ENCODE data around the gene SPIRE1. TPM values are rescaled to one million over a fixed set of nuclear protein-coding genes. Genes with fewer than 3 reads are reported as not detected.
"Not testable (repeated sequence)": the region's sequence is repeated elsewhere in the genome, so short reads cannot be mapped to it uniquely, and the experiment has no call there.

SPIRE1 gene
- total and polyA plus RNA-seq, 4 donors, result 0.29 to 5.7 (median 3.2) TPM

DNA sequence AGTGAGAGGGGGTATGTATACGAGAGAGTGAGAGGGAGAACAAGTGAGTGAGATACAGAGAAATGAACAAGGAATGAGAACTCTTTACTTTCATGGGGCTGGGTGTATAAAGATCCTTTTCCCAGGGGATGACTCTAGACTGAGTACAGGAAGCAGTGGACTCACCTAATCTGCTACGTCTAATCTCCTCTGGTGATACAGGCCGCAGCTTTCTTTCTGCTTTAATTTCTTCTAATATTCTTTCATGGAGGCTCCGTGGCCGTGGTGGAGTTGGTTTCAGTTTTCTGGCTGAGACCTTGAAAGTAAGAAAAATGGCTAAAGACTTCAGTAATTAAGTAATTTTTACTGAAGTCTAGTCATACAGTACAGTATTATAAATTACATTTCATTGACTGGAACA is 165.0 kb downstream of the SPIRE1 start:
- Histone ChIP-seq H3K27ac (ENCODE audit: low read depth in 1 of 2, low read length in 2 of 2) (no peak overlapping the region), H3K36me3 (ENCODE audit: control insufficient read depth in 4 of 4, insufficient read depth in 3 of 4, low read depth in 1 of 4, low read length in 3 of 4) (peaks cover 0 to 14% (median 4%) of the 10 kb centered on the region in 4 donors), H3K4me1 (ENCODE audit: control insufficient read depth in 4 of 4, insufficient read depth in 4 of 4, low read length in 3 of 4) (no peaks in the 10 kb centered on the region), H3K27me3 (ENCODE audit: control insufficient read depth in 4 of 4, insufficient read depth in 4 of 4, low read length in 3 of 4) (no peaks in the 10 kb centered on the region), H3K4me3 (ENCODE audit: low read depth in 1 of 3, low read length in 3 of 3) (no peak overlapping the region), H3K9ac (ENCODE audit: low read depth in 1 of 2, low read length in 2 of 2) (no peak overlapping the region), H3K9me3 (ENCODE audit: control insufficient read depth in 4 of 4, low read length in 3 of 4) (no peaks in the 10 kb centered on the region)
- 90% methylated on average over 5 of the region's 5 CpGs for WGBS
- no peak for DNase-seq (ENCODE audit: low spot score)
- TF ChIP-seq, protein P1, sequence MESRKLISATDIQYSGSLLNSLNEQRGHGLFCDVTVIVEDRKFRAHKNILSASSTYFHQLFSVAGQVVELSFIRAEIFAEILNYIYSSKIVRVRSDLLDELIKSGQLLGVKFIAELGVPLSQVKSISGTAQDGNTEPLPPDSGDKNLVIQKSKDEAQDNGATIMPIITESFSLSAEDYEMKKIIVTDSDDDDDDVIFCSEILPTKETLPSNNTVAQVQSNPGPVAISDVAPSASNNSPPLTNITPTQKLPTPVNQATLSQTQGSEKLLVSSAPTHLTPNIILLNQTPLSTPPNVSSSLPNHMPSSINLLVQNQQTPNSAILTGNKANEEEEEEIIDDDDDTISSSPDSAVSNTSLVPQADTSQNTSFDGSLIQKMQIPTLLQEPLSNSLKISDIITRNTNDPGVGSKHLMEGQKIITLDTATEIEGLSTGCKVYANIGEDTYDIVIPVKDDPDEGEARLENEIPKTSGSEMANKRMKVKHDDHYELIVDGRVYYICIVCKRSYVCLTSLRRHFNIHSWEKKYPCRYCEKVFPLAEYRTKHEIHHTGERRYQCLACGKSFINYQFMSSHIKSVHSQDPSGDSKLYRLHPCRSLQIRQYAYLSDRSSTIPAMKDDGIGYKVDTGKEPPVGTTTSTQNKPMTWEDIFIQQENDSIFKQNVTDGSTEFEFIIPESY (IDR thresholded peaks at IDR 0.05), result no peak

DNA sequence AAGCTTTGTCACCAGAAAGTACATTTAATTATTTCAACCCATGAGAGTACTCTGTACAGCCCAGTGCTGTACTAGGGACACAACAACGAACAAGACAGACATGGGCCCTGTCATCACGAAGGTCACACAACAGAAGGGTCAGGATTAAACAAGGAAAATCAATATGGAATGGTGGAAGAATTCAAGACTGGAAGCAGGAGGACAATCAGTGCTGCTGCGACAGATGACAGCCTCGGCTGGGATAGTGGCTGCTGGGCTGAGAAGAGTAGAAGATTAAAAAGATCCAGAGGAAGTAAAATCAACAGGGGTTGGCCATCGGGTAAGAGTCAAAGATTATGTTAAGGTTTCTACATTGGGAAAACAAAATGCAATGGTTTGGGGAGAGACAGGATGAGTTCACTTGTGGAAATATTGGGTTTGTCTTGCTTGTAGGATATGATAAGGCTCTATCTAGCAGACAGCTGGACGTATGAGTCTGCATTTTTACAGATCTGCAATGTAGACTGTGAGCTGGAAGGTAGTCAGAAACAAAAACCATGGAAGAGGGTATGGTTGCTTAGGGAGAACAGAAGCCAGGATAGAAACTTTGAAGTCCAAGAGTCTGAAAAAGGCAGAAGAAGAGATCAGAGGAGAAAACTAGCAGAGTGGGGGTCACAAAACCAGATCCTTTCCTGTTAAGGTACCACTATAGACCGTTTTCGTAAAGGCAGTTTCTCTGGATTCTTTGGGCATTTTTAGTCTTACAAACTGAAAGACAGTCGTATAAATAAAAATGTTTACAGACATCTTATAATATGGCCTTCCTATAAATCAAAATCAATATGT is 166.1 kb downstream of the SPIRE1 start:
- no peaks in the 10 kb centered on the region for H3K27me3 ChIP-seq (ENCODE audit: control insufficient read depth in 4 of 4, insufficient read depth in 4 of 4, low read length in 3 of 4)
- H3K9ac ChIP-seq (ENCODE audit: low read depth in 1 of 2, low read length in 2 of 2), result no peak overlapping the region
- H3K36me3 ChIP-seq (ENCODE audit: control insufficient read depth in 4 of 4, insufficient read depth in 3 of 4, low read depth in 1 of 4, low read length in 3 of 4), result peaks cover 0 to 14% (median 4%) of the 10 kb centered on the region in 4 donors
- no peak overlapping the region for H3K27ac ChIP-seq (ENCODE audit: low read depth in 1 of 2, low read length in 2 of 2)
- TF ChIP-seq HNF4G (IDR thresholded peaks at IDR 0.05) (no peak), TAF1 (conservative IDR thresholded peaks at IDR 0.05) (no peak), EGR1 (IDR thresholded peaks at IDR 0.05; ENCODE audit: low read depth in 2 of 2) (no peak)
- TF ChIP-seq, protein P1 (IDR thresholded peaks at IDR 0.05), result no peak
- WGBS, result 73% methylated on average over 9 of the region's 9 CpGs
- DNase-seq (ENCODE audit: low spot score), result no peak
- H3K9me3 ChIP-seq (ENCODE audit: control insufficient read depth in 4 of 4, low read length in 3 of 4), result no peaks in the 10 kb centered on the region
- H3K4me1 ChIP-seq (ENCODE audit: control insufficient read depth in 4 of 4, insufficient read depth in 4 of 4, low read length in 3 of 4), result no peaks in the 10 kb centered on the region
- H3K4me3 ChIP-seq (ENCODE audit: low read depth in 1 of 3, low read length in 3 of 3), result no peak overlapping the region

DNA sequence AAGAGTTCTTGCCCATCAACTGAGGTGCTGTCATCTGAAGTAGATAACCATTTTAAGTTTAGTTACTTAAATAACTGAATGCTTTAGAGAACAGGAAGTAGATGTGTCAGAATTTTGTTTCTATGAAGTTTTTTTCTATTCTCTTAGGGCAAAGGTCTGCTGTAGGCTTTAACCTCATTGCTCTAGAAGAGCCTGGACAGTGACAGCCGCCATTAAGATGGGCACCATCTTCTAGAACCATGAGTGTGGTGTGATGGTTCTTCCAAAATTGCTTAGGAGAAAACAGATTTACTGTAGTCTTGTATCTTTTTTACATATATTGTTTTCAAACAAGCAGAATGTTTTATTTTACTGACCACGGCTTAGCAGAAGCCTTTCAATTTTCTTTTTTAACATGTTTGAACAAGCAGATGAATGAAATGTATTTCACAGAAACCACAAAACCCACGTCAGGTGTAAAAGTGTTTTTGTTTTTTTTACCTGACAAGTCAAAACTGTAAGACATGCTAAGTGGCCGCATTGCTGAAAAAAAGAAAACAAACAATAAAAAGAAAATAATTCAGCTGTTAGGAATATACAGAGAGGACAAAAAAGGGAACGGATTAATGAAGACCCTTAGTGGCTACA is 172.3 kb downstream of the SPIRE1 start:
- no peak for DNase-seq (ENCODE audit: low spot score)
- TF ChIP-seq FOXA2 (IDR thresholded peaks at IDR 0.05) (no peak), SP1 (IDR thresholded peaks at IDR 0.05) (no peak), RXRA (IDR thresholded peaks at IDR 0.05) (no peak), RAD21 (IDR thresholded peaks at IDR 0.05) (no peak)
- TF ChIP-seq, protein P2, sequence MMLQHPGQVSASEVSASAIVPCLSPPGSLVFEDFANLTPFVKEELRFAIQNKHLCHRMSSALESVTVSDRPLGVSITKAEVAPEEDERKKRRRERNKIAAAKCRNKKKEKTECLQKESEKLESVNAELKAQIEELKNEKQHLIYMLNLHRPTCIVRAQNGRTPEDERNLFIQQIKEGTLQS (IDR thresholded peaks at IDR 0.05), result no peak
- TF ChIP-seq, protein P3, sequence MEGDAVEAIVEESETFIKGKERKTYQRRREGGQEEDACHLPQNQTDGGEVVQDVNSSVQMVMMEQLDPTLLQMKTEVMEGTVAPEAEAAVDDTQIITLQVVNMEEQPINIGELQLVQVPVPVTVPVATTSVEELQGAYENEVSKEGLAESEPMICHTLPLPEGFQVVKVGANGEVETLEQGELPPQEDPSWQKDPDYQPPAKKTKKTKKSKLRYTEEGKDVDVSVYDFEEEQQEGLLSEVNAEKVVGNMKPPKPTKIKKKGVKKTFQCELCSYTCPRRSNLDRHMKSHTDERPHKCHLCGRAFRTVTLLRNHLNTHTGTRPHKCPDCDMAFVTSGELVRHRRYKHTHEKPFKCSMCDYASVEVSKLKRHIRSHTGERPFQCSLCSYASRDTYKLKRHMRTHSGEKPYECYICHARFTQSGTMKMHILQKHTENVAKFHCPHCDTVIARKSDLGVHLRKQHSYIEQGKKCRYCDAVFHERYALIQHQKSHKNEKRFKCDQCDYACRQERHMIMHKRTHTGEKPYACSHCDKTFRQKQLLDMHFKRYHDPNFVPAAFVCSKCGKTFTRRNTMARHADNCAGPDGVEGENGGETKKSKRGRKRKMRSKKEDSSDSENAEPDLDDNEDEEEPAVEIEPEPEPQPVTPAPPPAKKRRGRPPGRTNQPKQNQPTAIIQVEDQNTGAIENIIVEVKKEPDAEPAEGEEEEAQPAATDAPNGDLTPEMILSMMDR (IDR thresholded peaks at IDR 0.05; ENCODE audit: low read depth, low read length, missing input control), result no peak
- TF ChIP-seq, protein P4, sequence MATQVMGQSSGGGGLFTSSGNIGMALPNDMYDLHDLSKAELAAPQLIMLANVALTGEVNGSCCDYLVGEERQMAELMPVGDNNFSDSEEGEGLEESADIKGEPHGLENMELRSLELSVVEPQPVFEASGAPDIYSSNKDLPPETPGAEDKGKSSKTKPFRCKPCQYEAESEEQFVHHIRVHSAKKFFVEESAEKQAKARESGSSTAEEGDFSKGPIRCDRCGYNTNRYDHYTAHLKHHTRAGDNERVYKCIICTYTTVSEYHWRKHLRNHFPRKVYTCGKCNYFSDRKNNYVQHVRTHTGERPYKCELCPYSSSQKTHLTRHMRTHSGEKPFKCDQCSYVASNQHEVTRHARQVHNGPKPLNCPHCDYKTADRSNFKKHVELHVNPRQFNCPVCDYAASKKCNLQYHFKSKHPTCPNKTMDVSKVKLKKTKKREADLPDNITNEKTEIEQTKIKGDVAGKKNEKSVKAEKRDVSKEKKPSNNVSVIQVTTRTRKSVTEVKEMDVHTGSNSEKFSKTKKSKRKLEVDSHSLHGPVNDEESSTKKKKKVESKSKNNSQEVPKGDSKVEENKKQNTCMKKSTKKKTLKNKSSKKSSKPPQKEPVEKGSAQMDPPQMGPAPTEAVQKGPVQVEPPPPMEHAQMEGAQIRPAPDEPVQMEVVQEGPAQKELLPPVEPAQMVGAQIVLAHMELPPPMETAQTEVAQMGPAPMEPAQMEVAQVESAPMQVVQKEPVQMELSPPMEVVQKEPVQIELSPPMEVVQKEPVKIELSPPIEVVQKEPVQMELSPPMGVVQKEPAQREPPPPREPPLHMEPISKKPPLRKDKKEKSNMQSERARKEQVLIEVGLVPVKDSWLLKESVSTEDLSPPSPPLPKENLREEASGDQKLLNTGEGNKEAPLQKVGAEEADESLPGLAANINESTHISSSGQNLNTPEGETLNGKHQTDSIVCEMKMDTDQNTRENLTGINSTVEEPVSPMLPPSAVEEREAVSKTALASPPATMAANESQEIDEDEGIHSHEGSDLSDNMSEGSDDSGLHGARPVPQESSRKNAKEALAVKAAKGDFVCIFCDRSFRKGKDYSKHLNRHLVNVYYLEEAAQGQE (IDR thresholded peaks at IDR 0.05), result no peak
- WGBS, result 89% methylated on average over 5 of the region's 5 CpGs
- Histone ChIP-seq H3K36me3 (ENCODE audit: control insufficient read depth in 4 of 4, insufficient read depth in 3 of 4, low read depth in 1 of 4, low read length in 3 of 4) (no peaks in the 10 kb centered on the region), H3K4me1 (ENCODE audit: control insufficient read depth in 4 of 4, insufficient read depth in 4 of 4, low read length in 3 of 4) (no peaks in the 10 kb centered on the region), H3K27me3 (ENCODE audit: control insufficient read depth in 4 of 4, insufficient read depth in 4 of 4, low read length in 3 of 4) (no peaks in the 10 kb centered on the region), H3K4me3 (ENCODE audit: low read depth in 1 of 3, low read length in 3 of 3) (no peak overlapping the region), H3K9me3 (ENCODE audit: control insufficient read depth in 4 of 4, low read length in 3 of 4) (no peaks in the 10 kb centered on the region), H3K27ac (ENCODE audit: low read depth in 1 of 2, low read length in 2 of 2) (no peak overlapping the region), H3K9ac (ENCODE audit: low read depth in 1 of 2, low read length in 2 of 2) (no peak overlapping the region)

DNA sequence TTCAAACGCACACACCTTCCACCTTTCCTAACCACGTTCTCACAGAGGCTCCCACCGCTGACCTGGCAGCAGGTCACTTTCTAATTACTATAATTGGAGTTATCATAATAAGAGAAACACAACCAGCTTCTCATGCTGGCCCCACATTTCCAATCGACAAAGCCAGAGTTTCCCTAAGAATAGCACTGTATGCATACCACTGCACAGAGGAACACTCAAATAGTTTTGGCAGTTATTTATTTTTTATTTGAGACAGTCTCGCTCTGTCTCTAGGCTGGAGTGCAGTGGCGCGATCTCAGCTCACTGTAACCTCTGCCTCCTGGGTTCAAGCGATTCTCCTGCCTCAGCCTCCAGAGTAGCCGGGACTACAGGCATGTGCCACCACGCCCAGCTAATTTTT is 176.0 kb downstream of the SPIRE1 start:
- H3K4me1 ChIP-seq (ENCODE audit: control insufficient read depth in 4 of 4, insufficient read depth in 4 of 4, low read length in 3 of 4); H3K4me3 ChIP-seq (ENCODE audit: low read depth in 1 of 3, low read length in 3 of 3); H3K27me3 ChIP-seq (ENCODE audit: control insufficient read depth in 4 of 4, insufficient read depth in 4 of 4, low read length in 3 of 4); H3K36me3 ChIP-seq (ENCODE audit: control insufficient read depth in 4 of 4, insufficient read depth in 3 of 4, low read depth in 1 of 4, low read length in 3 of 4); H3K27ac ChIP-seq (ENCODE audit: low read depth in 1 of 2, low read length in 2 of 2); H3K9me3 ChIP-seq (ENCODE audit: control insufficient read depth in 4 of 4, low read length in 3 of 4); DNase-seq (ENCODE audit: low spot score); H3K9ac ChIP-seq (ENCODE audit: low read depth in 1 of 2, low read length in 2 of 2): not testable (repeated sequence)
- 95% methylated on average over 10 of the region's 10 CpGs for WGBS
